ENCODE data around the gene OSCP1. TPM values are rescaled to one million over a fixed set of nuclear protein-coding genes. Genes with fewer than 3 reads are reported as not detected.

The OSCP1 gene
- total RNA-seq, 1 experiment from 2014 or later, result 3.2 TPM

- H3K56ac ChIP-seq (ENCODE audit: insufficient read length, low read depth, low read length), result no peak overlapping the region
Observed at GRCh38 chr1:36443297-36443696, 7.0 kb downstream of the OSCP1 start.

More at GRCh38 chr1:36443297-36443696, 7.0 kb downstream of the OSCP1 start:
- DNase-seq, result no peak
- Histone ChIP-seq H2BK5ac (ENCODE audit: insufficient read length, low read length) (no peak overlapping the region), H2BK120ac (ENCODE audit: low read depth, low read length, poor library complexity, severe bottlenecking) (no peak overlapping the region), H3K27me3 (ENCODE audit: insufficient read depth, low read length) (no peaks in the 10 kb centered on the region), H4K8ac (replicated peaks; ENCODE audit: insufficient read length, low read depth, low read length) (no peak overlapping the region), H3K27ac (ENCODE audit: insufficient read length, low read depth, low read length) (no peak overlapping the region), H3K9ac (ENCODE audit: extremely low read depth, insufficient read length, low read length) (no peak overlapping the region), H4K20me1 (ENCODE audit: control insufficient read depth, insufficient read depth, insufficient read length) (no peaks in the 10 kb centered on the region), H3K79me1 (ENCODE audit: insufficient read depth, low read depth, low read length, poor library complexity, severe bottlenecking) (no peaks in the 10 kb centered on the region), H2AK5ac (ENCODE audit: insufficient read length, low read length) (no peak overlapping the region), H3K9me3 (ENCODE audit: control insufficient read depth, low read depth, low read length) (no peaks in the 10 kb centered on the region), H3K79me2 (ENCODE audit: insufficient read depth, low read length) (no peaks in the 10 kb centered on the region), H3K18ac (ENCODE audit: insufficient read length, low read depth, low read length) (no peak overlapping the region), H4K5ac (ENCODE audit: insufficient read length, low read depth, low read length) (no peak overlapping the region), H2BK12ac (ENCODE audit: insufficient read length, low read depth, low read length) (no peak overlapping the region), H3T11ph (ENCODE audit: low read length) (no peak overlapping the region), H4K91ac (ENCODE audit: insufficient read length, low read depth, low read length) (no peak overlapping the region), H3K4ac (ENCODE audit: low read depth, low read length) (no peak overlapping the region), H2BK15ac (ENCODE audit: low read depth, low read length) (no peak overlapping the region), H3K14ac (ENCODE audit: insufficient read depth, low read length) (no peak overlapping the region), H3K4me1 (ENCODE audit: insufficient read depth, low read length) (no peaks in the 10 kb centered on the region), H3K4me2 (ENCODE audit: insufficient read depth, insufficient read length, low read length) (no peak overlapping the region), H3K23ac (ENCODE audit: insufficient read length, low read depth, low read length) (no peak overlapping the region), H2BK20ac (ENCODE audit: low read depth, low read length, poor library complexity, severe bottlenecking) (no peak overlapping the region), H3K23me2 (ENCODE audit: insufficient read length, low read depth, low read length, poor library complexity, severe bottlenecking) (no peaks in the 10 kb centered on the region), H2AFZ (ENCODE audit: low read length) (no peak overlapping the region)
- no CpG with 5 or more reads among the region's 2 CpGs for WGBS (ENCODE audit: extremely low coverage, insufficient read length, low lambda C conversion rate)
- H3K27ac Mint-ChIP-seq, result no peak overlapping the region
- H3K4me1 Mint-ChIP-seq, result peaks cover 14 to 16% of the 10 kb centered on the region in 2 experiments
- TF ChIP-seq CTCF (conservative IDR thresholded peaks at IDR 0.05), result no peak
- no peak overlapping the region for H3K4me3 Mint-ChIP-seq
- no peaks in the 10 kb centered on the region for H3K36me3 Mint-ChIP-seq (ENCODE audit: insufficient read depth in 1 of 3, low read depth in 3 of 3)
- H3K27me3 Mint-ChIP-seq (ENCODE audit: low read depth), result no peaks in the 10 kb centered on the region
- no peaks in the 10 kb centered on the region for H3K9me3 Mint-ChIP-seq
